Breast epithelium (tissue), 4 donors: ENCODE measurements around the gene DBR1. TPM values are rescaled to one million over a fixed set of nuclear protein-coding genes. Genes with fewer than 3 reads are reported as not detected.
A peak's percentile ranks its signal among the peaks of the same experiment; 100 is the strongest.

ENCODE experiments used
- DNase-seq, 2 donors: peaks; one replicate each; pipeline ENCODE4 v3.0.0-alpha.2; 2019; ENCODE audit warnings: low spot score in 2 of 2
- H3K27ac ChIP-seq, 2 donors: fragments of 200-600 bp; sonication (generic) in 1 of 2; one replicate each; pipeline ENCODE4 v1.5.1; 2016 to 2019; ENCODE audit warnings: mild to moderate bottlenecking in 1 of 2
- H3K27me3 ChIP-seq, 2 donors: fragments of 200-600 bp; sonication (generic) in 1 of 2; one replicate each; pipeline versions ENCODE4 v1.5.1 to v1.6.0; 2017 to 2019; ENCODE audit warnings: control low read depth in 1 of 2, mild to moderate bottlenecking in 1 of 2
- H3K36me3 ChIP-seq: fragments of 200-600 bp; one replicate; pipeline ENCODE4 v1.5.1; 2019
- H3K4me1 ChIP-seq, 2 donors: fragments of 200-600 bp; sonication (generic); one replicate each; pipeline ENCODE4 v1.5.1; 2016 to 2019; ENCODE audit warnings: control low read depth in 1 of 2
- H3K4me3 ChIP-seq, 3 donors: fragments of 200-600 bp; sonication (generic); 1 replicate in 2 of 3; 2 replicates in 1 of 3; pipeline ENCODE4 v1.5.1; 2016 to 2019; ENCODE audit warnings: mild to moderate bottlenecking in 3 of 3, moderate library complexity in 2 of 3
- H3K9me3 ChIP-seq, 2 donors: fragments of 200-600 bp; sonication (generic) in 1 of 2; one replicate each; pipeline ENCODE4 v1.5.1; 2016 to 2019; ENCODE audit warnings: control low read depth in 1 of 2
- CTCF ChIP-seq, 3 donors: fragments of 450-650 bp; IDR thresholded peaks; one replicate each; pipeline ENCODE4 v1.5.1; 2016 to 2017; ENCODE audit warnings: antibody characterized with exemption in 3 of 3, mild to moderate bottlenecking in 3 of 3, moderate library complexity in 3 of 3
- POLR2A ChIP-seq: fragments of 450-650 bp; IDR thresholded peaks from one replicate; pipeline ENCODE4 v1.6.1; 2016; ENCODE audit warnings: antibody characterized with exemption, mild to moderate bottlenecking, moderate library complexity
- POLR2AphosphoS5 ChIP-seq, 3 donors: sonication (generic); formaldehyde crosslinking; IDR thresholded peaks; one replicate each; pipeline ENCODE4 v1.6.1; 2017; ENCODE audit warnings: antibody characterized with exemption in 3 of 3
- intact Hi-C: fragments of 100-400 bp; cut with DNase I; formaldehyde crosslinking; loops from one replicate; pipeline ENCODE4 v1.15.1; 2023; ENCODE audit warnings: low total_unique reads
- total RNA-seq, 3 donors: library from RNA; depleted of rRNA; stranded (reverse); fragments of >200 nt; gene quantifications; one replicate each; pipeline ENCODE4 v1.1.0, GENCODE V29; 2016

Gene DBR1
- total RNA-seq, 3 donors from 2014 or later, result 9.9 to 20.5 (median 13.1) TPM

GRCh38 chr3:138173769-138174420 lies 826 bp downstream of the DBR1 start:
- H3K27ac ChIP-seq, result peak overlapping the region; percentile 80 to 90
- H3K36me3 ChIP-seq, result no peaks in the 10 kb centered on the region
- H3K9me3 ChIP-seq, result no peaks in the 10 kb centered on the region
- no peak for DNase-seq
- no peak for TF ChIP-seq CTCF (IDR thresholded peaks at IDR 0.05)
- TF ChIP-seq POLR2AphosphoS5 (IDR thresholded peaks at IDR 0.05), result no peak
- no peak for TF ChIP-seq POLR2A
- peaks cover 0 to 6% of the 10 kb centered on the region in 2 donors for H3K4me1 ChIP-seq
- no peaks in the 10 kb centered on the region for H3K27me3 ChIP-seq
- intact Hi-C loops, result no loop called here
- H3K4me3 ChIP-seq, result peak overlapping the region; percentile 90 to 98 (median 95)

GRCh38 chr3:138172625-138173024 lies 2.1 kb downstream of the DBR1 start:
- no peak overlapping the region for H3K27ac ChIP-seq
- no peak overlapping the region for H3K4me3 ChIP-seq
- H3K4me1 ChIP-seq, result peaks cover 0 to 6% of the 10 kb centered on the region in 2 donors
- no peaks in the 10 kb centered on the region for H3K9me3 ChIP-seq
- no peak for DNase-seq
- H3K27me3 ChIP-seq, result no peaks in the 10 kb centered on the region
- intact Hi-C loops, result no loop called here
- TF ChIP-seq CTCF (IDR thresholded peaks at IDR 0.05) (no peak), POLR2A (no peak), POLR2AphosphoS5 (IDR thresholded peaks at IDR 0.05) (no peak)
- no peaks in the 10 kb centered on the region for H3K36me3 ChIP-seq

GRCh38 chr3:138165061-138165460 lies 9.7 kb downstream of the DBR1 start:
- no peaks in the 10 kb centered on the region for H3K4me1 ChIP-seq
- no peak overlapping the region for H3K4me3 ChIP-seq
- H3K27me3 ChIP-seq, result no peaks in the 10 kb centered on the region
- no peak overlapping the region for H3K27ac ChIP-seq
- intact Hi-C loops, result no loop called here
- DNase-seq, result no peak
- TF ChIP-seq POLR2AphosphoS5 (IDR thresholded peaks at IDR 0.05) (no peak), CTCF (IDR thresholded peaks at IDR 0.05) (no peak), POLR2A (no peak)
- no peaks in the 10 kb centered on the region for H3K9me3 ChIP-seq
- H3K36me3 ChIP-seq, result peaks cover 7% of the 10 kb centered on the region

GRCh38 chr3:138157743-138158142 lies 17.0 kb downstream of the DBR1 start:
- H3K27ac ChIP-seq, result no peak overlapping the region
- H3K4me1 ChIP-seq, result no peaks in the 10 kb centered on the region
- intact Hi-C loops, result loop anchor here (10.0 kb wide), 1 partner anchor 1983 kb away; no protein-coding TSS in a partner anchor
- H3K9me3 ChIP-seq, result no peaks in the 10 kb centered on the region
- no peak overlapping the region for H3K4me3 ChIP-seq
- no peaks in the 10 kb centered on the region for H3K27me3 ChIP-seq
- no peak for TF ChIP-seq CTCF (IDR thresholded peaks at IDR 0.05)
- TF ChIP-seq POLR2A, result no peak
- TF ChIP-seq POLR2AphosphoS5 (IDR thresholded peaks at IDR 0.05), result no peak
- H3K36me3 ChIP-seq, result peaks cover 4% of the 10 kb centered on the region
- no peak for DNase-seq

- H3K27ac ChIP-seq, result no peak overlapping the region
- H3K4me3 ChIP-seq, result no peak overlapping the region
- intact Hi-C loops, result loop anchor here (10.0 kb wide), 1 partner anchor 1980 kb away; no protein-coding TSS in a partner anchor
- TF ChIP-seq CTCF (IDR thresholded peaks at IDR 0.05) (no peak), POLR2AphosphoS5 (IDR thresholded peaks at IDR 0.05) (no peak), POLR2A (no peak)
- H3K9me3 ChIP-seq, result no peaks in the 10 kb centered on the region
- no peaks in the 10 kb centered on the region for H3K36me3 ChIP-seq
- no peaks in the 10 kb centered on the region for H3K27me3 ChIP-seq
- no peak for DNase-seq
- no peaks in the 10 kb centered on the region for H3K4me1 ChIP-seq
Measured at GRCh38 chr3:138154534-138154933, 20.2 kb downstream of the DBR1 start.
